ENCODE data around the gene INA.

DNA sequence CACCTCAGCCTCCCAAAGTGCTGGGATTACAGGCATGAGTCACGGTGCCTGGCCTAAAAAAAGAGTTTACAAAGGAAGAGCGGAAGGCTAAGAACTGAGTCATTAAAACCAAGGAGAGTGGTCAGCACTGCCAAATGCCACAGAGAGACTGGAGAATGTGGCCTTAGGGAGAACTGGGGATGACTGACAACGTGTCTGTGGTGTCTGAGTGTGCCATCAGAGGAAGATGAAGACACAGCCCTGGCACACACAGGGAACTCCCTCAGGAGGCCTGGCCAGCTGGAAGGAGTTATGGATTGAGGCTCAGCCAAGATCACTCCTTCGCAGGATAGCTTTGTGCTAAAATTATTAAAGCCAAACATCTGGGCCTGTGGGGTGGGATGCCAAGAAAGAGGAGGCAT lies 3.9 kb upstream of the INA start:
- TF ChIP-seq EZH2 (IDR thresholded peaks at IDR 0.05) (no peak), POLR2AphosphoS5 (IDR thresholded peaks at IDR 0.05; ENCODE audit: borderline replicate concordance, low read depth, low read length) (no peak), FOXP2 (optimal IDR thresholded peaks at IDR 0.05; ENCODE audit: control extremely low read depth, extremely low read length, insufficient read depth) (no peak)
